Right lobe of liver (tissue), 6 donors: ENCODE data around the gene PLXNB1. TPM values are rescaled to one million over a fixed set of nuclear protein-coding genes. Genes with fewer than 3 reads are reported as not detected.

Experiments used
- ATAC-seq, 4 donors: fragments of 200-7000 bp; cut with Tn5 transposase; one replicate each; pipeline ENCODE4 v1.9.1; 2020; ENCODE audit warnings: mild to moderate bottlenecking in 4 of 4, moderate library complexity in 4 of 4
- DNase-seq, 3 donors: peaks; one replicate each; pipeline ENCODE4 v3.0.0-alpha.2; 2020
- H3K27ac ChIP-seq, 3 donors: fragments of 200-600 bp; one replicate each; pipeline ENCODE4 v1.8.0; 2022
- H3K27me3 ChIP-seq, 2 donors: fragments of 200-600 bp; one replicate each; pipeline ENCODE4 v1.8.0; 2022
- H3K36me3 ChIP-seq, 4 donors: fragments of 200-600 bp; sonication (generic) in 1 of 4; one replicate each; pipeline versions ENCODE4 v1.5.1 to v1.8.0; 2017 to 2022; ENCODE audit warnings: control low read depth in 1 of 4
- H3K4me1 ChIP-seq, 4 donors: fragments of 200-600 bp; sonication (generic) in 1 of 4; one replicate each; pipeline versions ENCODE4 v1.5.1 to v1.8.0; 2017 to 2022; ENCODE audit warnings: control low read depth in 1 of 4
- H3K4me3 ChIP-seq, 3 donors: fragments of 200-600 bp; one replicate each; pipeline ENCODE4 v1.8.0; 2022
- H3K9me3 ChIP-seq, 4 donors: fragments of 200-600 bp; sonication (generic) in 1 of 4; one replicate each; pipeline versions ENCODE4 v1.5.1 to v1.8.0; 2017 to 2022; ENCODE audit warnings: control low read depth in 1 of 4
- CTCF ChIP-seq, 4 donors: fragments of 200-600 bp in 3 of 4; fragments of 450-650 bp in 1 of 4; IDR thresholded peaks; one replicate each; pipeline versions ENCODE4 v1.5.1 to v1.8.0; 2016 to 2022; ENCODE audit warnings: antibody characterized with exemption in 4 of 4, mild to moderate bottlenecking in 2 of 4
- POLR2A ChIP-seq: fragments of 450-650 bp; IDR thresholded peaks from one replicate; pipeline ENCODE4 v1.6.1; 2017; ENCODE audit warnings: antibody characterized with exemption, mild to moderate bottlenecking
- WGBS: methylation state at CpG from one replicate; pipeline ENCODE4 v1.1.6; 2018; ENCODE audit warnings: low coverage, low lambda C conversion rate; ENCODE audit not compliant: insufficient coverage; ENCODE audit errors: missing lambda C conversion rate; 5-methylcytosine and 5-hydroxymethylcytosine counted together
- intact Hi-C, 2 donors: fragments of 100-400 bp; cut with DNase I; formaldehyde crosslinking; loops; one replicate each; pipeline versions ENCODE4 v1.11.2 to v1.14.1; 2022
- small RNA-seq, 2 experiments: library from RNA; depleted of rRNA; stranded (forward); fragments of <200 nt; gene quantifications; one replicate each; pipeline ENCODE3, GENCODE V24; 2016
- total RNA-seq, 6 experiments: library from RNA; depleted of rRNA in 2 of 6; stranded (reverse); fragments of >200 nt in 2 of 6; fragmentation: NEBNext Ultra II Directional in 3 of 6; extraction: Animal tissue kit (Norgen Biotek cat#: 25700) in 3 of 6; gene quantifications; one replicate each; pipeline versions ENCODE4 v1.1.0 to v1.2.4, GENCODE V29; 2016 to 2023
- donor health status: DM: no; HTN: yes; CAD: no.
- donor health status: DM: no; HTN: no; CAD: no.
- donor health status: DM: no; HTN: no; CAD: no.
- donor health status: DM: no; HTN: yes; CAD: no.
- donor health status: DM: no; HTN: yes; CAD: no.

PLXNB1 gene
- total RNA-seq, 6 experiments from 2014 or later = 65.9 to 132 (median 86.5) TPM

- Histone ChIP-seq H3K4me1 (no peaks in the 10 kb centered on the region), H3K9me3 (no peaks in the 10 kb centered on the region), H3K4me3 (no peak overlapping the region), H3K27me3 (no peaks in the 10 kb centered on the region), H3K27ac (no peak overlapping the region), H3K36me3 (no peaks in the 10 kb centered on the region)
- no peak for DNase-seq
- intact Hi-C loops = no loop called here
- 100% methylated on average over 1 of the region's 1 CpG for WGBS
- no peak for ATAC-seq
- TF ChIP-seq CTCF (IDR thresholded peaks at IDR 0.05) (no peak), POLR2A (no peak)
These were observed 73.5 kb downstream of the PLXNB1 start for GRCh38 chr3:48356419-48356818.

DNA sequence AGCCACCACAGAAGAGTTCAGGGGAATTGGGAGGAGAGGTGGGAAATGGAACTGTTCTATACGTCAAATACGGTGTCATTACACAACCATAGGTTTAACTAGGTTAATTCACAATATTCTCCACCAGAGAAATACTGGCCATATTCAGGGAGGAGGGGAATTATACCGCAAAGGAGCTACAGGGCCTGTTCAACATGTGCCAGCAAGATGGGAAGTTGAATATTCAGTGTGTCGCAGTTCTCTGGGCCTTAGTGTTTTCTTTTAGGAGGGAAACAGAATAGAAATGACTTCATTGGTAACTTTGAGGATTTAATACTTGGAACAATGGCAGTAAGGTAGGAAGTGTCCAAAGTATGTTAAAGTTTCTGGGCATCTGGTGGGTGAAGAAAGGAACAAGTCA is 75.9 kb downstream of the PLXNB1 start:
- DNase-seq (no peak), ATAC-seq (no peak)
- Histone ChIP-seq H3K27me3 (no peaks in the 10 kb centered on the region), H3K9me3 (no peaks in the 10 kb centered on the region), H3K4me3 (no peak overlapping the region), H3K36me3 (no peaks in the 10 kb centered on the region), H3K4me1 (no peaks in the 10 kb centered on the region), H3K27ac (no peak overlapping the region)
- intact Hi-C loops = no loop called here
- TF ChIP-seq CTCF (IDR thresholded peaks at IDR 0.05) (no peak), POLR2A (no peak)
- 91% methylated on average over 4 of the region's 4 CpGs for WGBS

Small RNAs within 50 kb of the gene (small RNA-seq; reads per million reads assigned to genes)
- 0 reads per million in 2 experiments for gene RN7SL321P

Other genes starting within 250 kb of the PLXNB1 start
- 1 to 10 TPM in 2 of 6 experiments, under 1 TPM in 4; 0.27 to 8.8 (median 0.56) TPM for gene CDC25A, start 241.7 kb downstream of the PLXNB1 start, total RNA-seq
- under 1 TPM in 2 of 6 experiments, not detected in 4; 0.46 to 0.50 TPM for gene CAMP, start 206.6 kb downstream of the PLXNB1 start, total RNA-seq
- 1 to 10 TPM; 2.2 to 3.6 (median 2.5) TPM for gene ZNF589, start 189.0 kb downstream of the PLXNB1 start, total RNA-seq
- gene NME6, start 128.7 kb downstream of the PLXNB1 start, total RNA-seq = 10 to 100 TPM in 5 of 6 experiments, 1 to 10 TPM in 1; 9.4 to 19.2 (median 13.5) TPM
- not detected for gene SPINK8, start 96.4 kb downstream of the PLXNB1 start, total RNA-seq
- not detected for gene FBXW12, start 57.9 kb downstream of the PLXNB1 start, total RNA-seq
- 10 to 100 TPM in 2 of 6 experiments, 1 to 10 TPM in 4; 5.9 to 16.0 (median 8.1) TPM for gene CCDC51, start 10.0 kb upstream of the PLXNB1 start, total RNA-seq
- 100 to 1,000 TPM in 2 of 6 experiments, 10 to 100 TPM in 4; 64.8 to 182 (median 80.1) TPM for gene TMA7, start 10.2 kb upstream of the PLXNB1 start, total RNA-seq
- 1 to 10 TPM; 2.4 to 4.5 (median 3.2) TPM for gene ATRIP, start 16.7 kb upstream of the PLXNB1 start, total RNA-seq
- 100 to 1,000 TPM in 4 of 6 experiments, 10 to 100 TPM in 2; 76.3 to 118 (median 101) TPM for gene SHISA5, start 74.1 kb upstream of the PLXNB1 start, total RNA-seq
- 10 to 100 TPM in 1 of 6 experiments, 1 to 10 TPM in 4, under 1 TPM in 1; 0.59 to 10.8 (median 1.4) TPM for gene PFKFB4, start 126.7 kb upstream of the PLXNB1 start, total RNA-seq
- not detected for gene UCN2, start 133.7 kb upstream of the PLXNB1 start, total RNA-seq
- gene COL7A1, start 165.2 kb upstream of the PLXNB1 start, total RNA-seq = 1 to 10 TPM in 4 of 6 experiments, under 1 TPM in 2; 0.31 to 1.7 (median 1.1) TPM
- gene UQCRC1, start 179.6 kb upstream of the PLXNB1 start, total RNA-seq = 100 to 1,000 TPM; 176 to 329 (median 213) TPM
- not detected for gene TMEM89, start 191.7 kb upstream of the PLXNB1 start, total RNA-seq
- 1 to 10 TPM; 6.6 to 9.9 (median 8.6) TPM for gene SLC26A6, start 205.4 kb upstream of the PLXNB1 start, total RNA-seq
- under 1 TPM; 0.15 to 0.68 (median 0.34) TPM for gene CELSR3, start 232.8 kb upstream of the PLXNB1 start, total RNA-seq